ENCODE results near the gene PNPLA7. TPM values are rescaled to one million over a fixed set of nuclear protein-coding genes. Genes with fewer than 3 reads are reported as not detected.
"Not testable (repeated sequence)": the region's sequence is repeated elsewhere in the genome, so short reads cannot be mapped to it uniquely, and the experiment has no call there.

Gene PNPLA7
- total RNA-seq, 4 donors from 2014 or later, result 12.2 to 97.0 (median 33.3) TPM

- Histone ChIP-seq H3K36me3 (peaks cover 11% of the 10 kb centered on the region), H3K9me3 (peaks cover 7% of the 10 kb centered on the region), H3K27me3 (no peaks in the 10 kb centered on the region), H3K4me3 (no peak overlapping the region), H3K4me1 (no peaks in the 10 kb centered on the region), H3K27ac (no peak overlapping the region)
- WGBS, result 69% methylated on average over 7 of the region's 7 CpGs
- DNase-seq (ENCODE audit: low spot score in 2 of 2), result no peak
- no peak for TF ChIP-seq POLR2AphosphoS5 (IDR thresholded peaks at IDR 0.05)
- no peak for TF ChIP-seq CTCF (IDR thresholded peaks at IDR 0.05)
These were observed 79.4 kb downstream of the PNPLA7 start for GRCh38 chr9:137470785-137471184.

DNA sequence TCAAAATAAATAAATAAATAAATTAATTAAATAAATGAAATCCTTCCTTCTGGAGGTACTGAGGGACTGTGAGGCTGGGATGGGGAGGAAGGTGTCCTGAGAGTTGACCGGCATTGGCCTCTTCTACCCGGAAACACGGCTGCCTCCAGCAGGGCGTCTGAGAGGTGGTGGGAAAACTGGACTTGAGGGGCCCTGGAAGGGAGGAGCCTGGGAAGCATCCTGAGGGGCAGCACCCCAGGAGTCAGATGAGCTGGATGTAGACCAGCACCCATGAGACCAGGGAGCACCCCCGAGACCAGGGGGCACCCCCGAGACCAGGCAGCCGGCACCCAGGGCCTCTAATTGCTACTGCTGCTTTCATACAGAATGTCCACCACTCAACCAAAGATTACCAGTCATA is 82.3 kb downstream of the PNPLA7 start:
- no peaks in the 10 kb centered on the region for H3K4me1 ChIP-seq
- TF ChIP-seq POLR2AphosphoS5 (IDR thresholded peaks at IDR 0.05) (no peak), EP300 (IDR thresholded peaks at IDR 0.05) (no peak), POLR2A (IDR thresholded peaks at IDR 0.05) (no peak), CTCF (IDR thresholded peaks at IDR 0.05) (no peak)

DNA sequence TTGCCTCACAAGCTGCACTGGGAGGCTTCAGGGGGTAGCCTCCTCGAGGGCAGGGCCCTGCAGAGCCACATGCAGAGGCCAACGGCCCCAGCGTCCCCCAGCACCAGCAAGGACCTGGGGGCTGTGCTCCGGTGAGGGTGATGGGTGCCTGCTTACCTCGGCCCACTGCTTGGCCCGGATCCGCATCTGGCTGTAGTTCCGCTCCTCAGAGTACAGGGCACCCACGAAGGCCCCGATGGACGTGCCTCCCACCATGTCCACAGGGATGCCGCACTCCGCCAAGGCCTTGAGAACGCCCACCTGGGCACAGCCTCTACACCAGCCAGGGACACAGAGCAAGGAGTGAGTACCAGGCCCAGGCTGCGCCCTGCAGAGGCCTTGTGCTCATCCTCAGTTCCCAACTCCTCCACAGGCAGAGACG is 83.0 kb downstream of the PNPLA7 start:
- Histone ChIP-seq H3K4me3 (no peak overlapping the region), H3K36me3 (peaks cover 25% of the 10 kb centered on the region), H3K4me1 (no peaks in the 10 kb centered on the region), H3K27ac (no peak overlapping the region), H3K9me3 (no peaks in the 10 kb centered on the region), H3K27me3 (no peaks in the 10 kb centered on the region)
- TF ChIP-seq EP300 (IDR thresholded peaks at IDR 0.05) (no peak), POLR2AphosphoS5 (IDR thresholded peaks at IDR 0.05) (no peak), POLR2A (IDR thresholded peaks at IDR 0.05) (no peak), CTCF (IDR thresholded peaks at IDR 0.05) (no peak)
- DNase-seq (ENCODE audit: low spot score in 2 of 2), result no peak
- WGBS, result 98% methylated on average over 4 of the region's 16 CpGs

More for the DNA sequence above, 82.3 kb downstream of the PNPLA7 start:
- no peak overlapping the region for H3K27ac ChIP-seq
- H3K4me3 ChIP-seq, result no peak overlapping the region
- peaks cover 23% of the 10 kb centered on the region for H3K36me3 ChIP-seq
- 96% methylated on average over 7 of the region's 7 CpGs for WGBS
- no peak for DNase-seq (ENCODE audit: low spot score in 2 of 2)
- H3K9me3 ChIP-seq, result no peaks in the 10 kb centered on the region
- no peaks in the 10 kb centered on the region for H3K27me3 ChIP-seq

DNA sequence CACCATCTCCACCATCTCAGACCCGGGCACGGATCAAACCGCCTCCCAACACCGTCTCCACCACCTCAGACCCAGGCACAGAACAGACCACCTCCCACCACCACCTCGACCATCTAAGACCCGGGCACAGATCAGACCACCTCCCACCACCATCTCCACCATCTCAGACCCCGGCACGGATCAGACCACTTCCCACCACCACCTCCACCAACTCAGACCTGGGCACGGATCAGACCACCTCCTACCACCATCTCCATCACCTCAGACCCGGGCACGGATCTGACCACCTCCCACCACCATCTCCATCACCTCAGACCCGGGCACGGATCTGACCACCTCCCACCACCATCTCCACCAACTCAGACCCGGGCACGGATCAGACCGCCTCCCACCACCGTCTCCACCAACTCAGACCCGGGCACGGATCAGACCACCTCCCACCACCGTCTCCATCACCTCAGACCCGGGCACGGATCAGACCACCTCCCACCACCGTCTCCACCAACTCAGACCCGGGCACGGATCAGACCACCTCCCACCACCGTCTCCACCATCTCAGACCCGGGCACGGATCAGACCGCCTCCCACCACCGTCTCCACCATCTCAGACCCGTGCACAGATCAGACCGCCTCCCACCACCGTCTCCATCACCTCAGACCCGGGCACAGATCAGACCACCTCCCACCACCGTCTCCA is 83.7 kb downstream of the PNPLA7 start:
- 91% methylated on average over 35 of the region's 35 CpGs for WGBS
- H3K9me3 ChIP-seq, H3K4me1 ChIP-seq, H3K27me3 ChIP-seq, H3K27ac ChIP-seq, H3K4me3 ChIP-seq: not testable (repeated sequence)
- H3K36me3 ChIP-seq, result peaks cover 30% of the 10 kb centered on the region
- peak in 1 of 2 donors; percentile 50 for DNase-seq (ENCODE audit: low spot score in 2 of 2)

DNA sequence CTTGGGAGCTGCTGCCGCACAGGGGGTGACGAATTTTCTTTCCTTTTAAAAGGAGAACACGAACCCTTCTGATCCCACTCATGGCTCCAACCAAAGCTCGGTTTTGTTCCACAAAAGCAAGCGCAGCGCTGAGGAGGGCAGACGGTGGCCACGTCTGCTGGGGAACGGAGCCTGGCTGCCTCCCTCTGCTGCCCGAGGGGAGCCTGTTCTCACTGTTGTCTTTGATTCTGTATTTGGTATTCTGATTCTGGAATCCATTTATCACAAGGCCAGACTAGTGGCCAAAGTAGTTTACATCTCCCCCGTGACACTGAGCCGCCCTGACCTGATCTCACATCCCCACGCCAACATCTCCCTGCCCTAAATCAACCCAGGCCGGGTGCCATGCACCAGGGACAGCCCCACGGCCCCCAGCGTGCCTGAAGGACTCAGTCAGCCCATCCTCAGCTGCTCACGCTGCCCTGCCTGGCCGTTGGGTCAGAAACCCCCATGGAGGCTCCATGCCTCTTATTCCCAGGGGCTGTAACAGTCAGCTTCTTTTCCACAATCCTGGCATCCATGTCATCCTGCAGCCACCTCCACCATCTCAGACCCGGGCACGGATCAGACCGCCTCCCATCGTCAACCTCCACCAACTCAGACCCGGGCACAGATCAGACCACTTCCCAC is 84.3 kb downstream of the PNPLA7 start:
- H3K9me3 ChIP-seq, result no peaks in the 10 kb centered on the region
- no peaks in the 10 kb centered on the region for H3K27me3 ChIP-seq
- no peak overlapping the region for H3K4me3 ChIP-seq
- WGBS, result 80% methylated on average over 21 of the region's 23 CpGs
- no peak overlapping the region for H3K27ac ChIP-seq
- TF ChIP-seq POLR2A (IDR thresholded peaks at IDR 0.05) (no peak), POLR2AphosphoS5 (IDR thresholded peaks at IDR 0.05) (no peak), EP300 (IDR thresholded peaks at IDR 0.05) (no peak), CTCF (IDR thresholded peaks at IDR 0.05) (no peak)
- peaks cover 30% of the 10 kb centered on the region for H3K36me3 ChIP-seq
- peak; percentile 54 to 59 for DNase-seq (ENCODE audit: low spot score in 2 of 2)
- no peaks in the 10 kb centered on the region for H3K4me1 ChIP-seq

Measured in suprapubic skin (tissue), 4 donors.